Right lobe of liver (tissue), 6 donors: ENCODE results near the gene ST6GAL2. TPM values are rescaled to one million over a fixed set of nuclear protein-coding genes. Genes with fewer than 3 reads are reported as not detected.

Experiments
- ATAC-seq, 4 donors: fragments of 200-7000 bp; cut with Tn5 transposase; one replicate each; pipeline ENCODE4 v1.9.1; 2020; ENCODE audit warnings: mild to moderate bottlenecking in 4 of 4, moderate library complexity in 4 of 4
- DNase-seq, 3 donors: peaks; one replicate each; pipeline ENCODE4 v3.0.0-alpha.2; 2020
- H3K27ac ChIP-seq, 3 donors: fragments of 200-600 bp; one replicate each; pipeline ENCODE4 v1.8.0; 2022
- H3K27me3 ChIP-seq, 2 donors: fragments of 200-600 bp; one replicate each; pipeline ENCODE4 v1.8.0; 2022
- H3K36me3 ChIP-seq, 4 donors: fragments of 200-600 bp; sonication (generic) in 1 of 4; one replicate each; pipeline versions ENCODE4 v1.5.1 to v1.8.0; 2017 to 2022; ENCODE audit warnings: control low read depth in 1 of 4
- H3K4me1 ChIP-seq, 4 donors: fragments of 200-600 bp; sonication (generic) in 1 of 4; one replicate each; pipeline versions ENCODE4 v1.5.1 to v1.8.0; 2017 to 2022; ENCODE audit warnings: control low read depth in 1 of 4
- H3K4me3 ChIP-seq, 3 donors: fragments of 200-600 bp; one replicate each; pipeline ENCODE4 v1.8.0; 2022
- H3K9me3 ChIP-seq, 4 donors: fragments of 200-600 bp; sonication (generic) in 1 of 4; one replicate each; pipeline versions ENCODE4 v1.5.1 to v1.8.0; 2017 to 2022; ENCODE audit warnings: control low read depth in 1 of 4
- CTCF ChIP-seq, 4 donors: fragments of 200-600 bp in 3 of 4; fragments of 450-650 bp in 1 of 4; IDR thresholded peaks; one replicate each; pipeline versions ENCODE4 v1.5.1 to v1.8.0; 2016 to 2022; ENCODE audit warnings: antibody characterized with exemption in 4 of 4, mild to moderate bottlenecking in 2 of 4
- POLR2A ChIP-seq: fragments of 450-650 bp; IDR thresholded peaks from one replicate; pipeline ENCODE4 v1.6.1; 2017; ENCODE audit warnings: antibody characterized with exemption, mild to moderate bottlenecking
- WGBS: methylation state at CpG from one replicate; pipeline ENCODE4 v1.1.6; 2018; ENCODE audit warnings: low coverage, low lambda C conversion rate; ENCODE audit not compliant: insufficient coverage; ENCODE audit errors: missing lambda C conversion rate; 5-methylcytosine and 5-hydroxymethylcytosine counted together
- intact Hi-C, 2 donors: fragments of 100-400 bp; cut with DNase I; formaldehyde crosslinking; loops; one replicate each; pipeline versions ENCODE4 v1.11.2 to v1.14.1; 2022
- total RNA-seq, 6 experiments: library from RNA; depleted of rRNA in 2 of 6; stranded (reverse); fragments of >200 nt in 2 of 6; fragmentation: NEBNext Ultra II Directional in 3 of 6; extraction: Animal tissue kit (Norgen Biotek cat#: 25700) in 3 of 6; gene quantifications; one replicate each; pipeline versions ENCODE4 v1.1.0 to v1.2.4, GENCODE V29; 2016 to 2023
- donor health status: DM: no; HTN: yes; CAD: no.
- donor health status: DM: no; HTN: no; CAD: no.
- donor health status: DM: no; HTN: no; CAD: no.
- donor health status: DM: no; HTN: yes; CAD: no.
- donor health status: DM: no; HTN: yes; CAD: no.

ST6GAL2 gene
- total RNA-seq, 6 experiments from 2014 or later: 0.55 to 2.4 (median 1.7) TPM

DNA sequence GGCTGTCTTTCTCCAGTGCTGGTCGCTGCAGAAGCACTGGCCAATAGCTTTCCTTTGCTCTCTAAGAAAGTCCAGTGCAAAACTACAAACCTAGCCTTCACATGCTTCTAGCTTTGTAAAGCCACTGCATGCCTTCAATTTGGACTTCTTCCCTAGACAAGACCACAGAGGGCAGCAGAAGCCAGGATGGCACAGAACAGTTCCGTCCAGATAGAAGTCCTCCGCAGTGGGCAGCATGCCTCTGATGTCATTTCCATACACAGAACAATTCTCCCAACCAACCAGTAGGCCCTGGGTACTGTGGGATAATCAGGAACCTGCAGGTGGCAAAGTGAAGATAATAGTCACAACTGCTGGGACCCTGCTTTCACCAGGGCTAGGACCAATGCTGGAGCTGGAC is 3.3 kb downstream of the ST6GAL2 start:
- no peak overlapping the region for H3K4me3 ChIP-seq
- no peaks in the 10 kb centered on the region for H3K36me3 ChIP-seq
- DNase-seq: no peak

GRCh38 chr2:106878206-106878605 is 7.8 kb downstream of the ST6GAL2 start:
- no peak for DNase-seq
- no peak for ATAC-seq
- TF ChIP-seq POLR2A: no peak
- TF ChIP-seq CTCF (IDR thresholded peaks at IDR 0.05): no peak
- H3K4me3 ChIP-seq: no peak overlapping the region
- WGBS: 67% methylated on average over 4 of the region's 4 CpGs
- no peaks in the 10 kb centered on the region for H3K27me3 ChIP-seq
- no peak overlapping the region for H3K27ac ChIP-seq
- no peaks in the 10 kb centered on the region for H3K9me3 ChIP-seq
- H3K4me1 ChIP-seq: no peaks in the 10 kb centered on the region
- intact Hi-C loops: no loop called here
- H3K36me3 ChIP-seq: no peaks in the 10 kb centered on the region

More for the DNA sequence above, 3.3 kb downstream of the ST6GAL2 start:
- intact Hi-C loops: no loop called here
- no peak for TF ChIP-seq POLR2A
- TF ChIP-seq CTCF (IDR thresholded peaks at IDR 0.05): no peak
- peaks cover 0 to 10% of the 10 kb centered on the region in 2 donors for H3K27me3 ChIP-seq
- H3K4me1 ChIP-seq: peaks cover 0 to 10% (median 0%) of the 10 kb centered on the region in 4 donors
- no peak for ATAC-seq
- no peak overlapping the region for H3K27ac ChIP-seq
- WGBS: 55% methylated on average over 2 of the region's 3 CpGs
- no peaks in the 10 kb centered on the region for H3K9me3 ChIP-seq

- Histone ChIP-seq H3K36me3 (no peaks in the 10 kb centered on the region), H3K9me3 (no peaks in the 10 kb centered on the region), H3K4me1 (no peaks in the 10 kb centered on the region), H3K27me3 (no peaks in the 10 kb centered on the region), H3K4me3 (no peak overlapping the region), H3K27ac (no peak overlapping the region)
- ATAC-seq (no peak), DNase-seq (no peak)
- WGBS: 44% methylated on average over 5 of the region's 5 CpGs
- intact Hi-C loops: no loop called here
- no peak for TF ChIP-seq POLR2A
- no peak for TF ChIP-seq CTCF (IDR thresholded peaks at IDR 0.05)
Measured at GRCh38 chr2:106876699-106877098, 9.3 kb downstream of the ST6GAL2 start.

GRCh38 chr2:106869512-106870275 is 16.3 kb downstream of the ST6GAL2 start:
- Histone ChIP-seq H3K4me1 (no peaks in the 10 kb centered on the region), H3K27ac (no peak overlapping the region), H3K36me3 (no peaks in the 10 kb centered on the region), H3K4me3 (no peak overlapping the region), H3K27me3 (no peaks in the 10 kb centered on the region), H3K9me3 (no peaks in the 10 kb centered on the region)
- TF ChIP-seq POLR2A (no peak), CTCF (IDR thresholded peaks at IDR 0.05) (no peak)
- WGBS: 46% methylated on average over 3 of the region's 8 CpGs
- intact Hi-C loops: no loop called here
- no peak for DNase-seq
- no peak for ATAC-seq
